GM18951 (cell line): ENCODE data around the gene DNAJC24.

Experiments
- POLR2A ChIP-seq: IDR thresholded peaks from 4 replicates; pipeline ENCODE4 v1.6.1; 2011; ENCODE audit warnings: mild to moderate bottlenecking; ENCODE audit not compliant: insufficient read length, insufficient read depth; ENCODE audit errors: extremely low read depth
- in situ Hi-C: fragments of 300-500 bp; cut with MboI; formaldehyde crosslinking; loops from one replicate; pipeline ENCODE4 v1.12.0; 2022; ENCODE audit warnings: low sequenced_read_pairs, mixed read lengths, inconsistent platforms; ENCODE audit not compliant: unreplicated experiment

DNAJC24 gene

GRCh38 chr11:31477528-31478222 is 108.0 kb downstream of the DNAJC24 start:
- in situ Hi-C loops: loop anchor here (25.0 kb wide), 2 partner anchors 385 to 485 kb away; no protein-coding TSS in a partner anchor
- TF ChIP-seq POLR2A: no peak

- no peak for TF ChIP-seq POLR2A
- in situ Hi-C loops: loop anchor here (25.0 kb wide), 2 partner anchors 384 to 484 kb away; no protein-coding TSS in a partner anchor
Observed at GRCh38 chr11:31478223-31478590, 108.5 kb downstream of the DNAJC24 start.

- no peak for TF ChIP-seq POLR2A
- in situ Hi-C loops: loop anchor here (25.0 kb wide), 2 partner anchors 383 to 483 kb away; no protein-coding TSS in a partner anchor
Observed at GRCh38 chr11:31479066-31479465, 109.4 kb downstream of the DNAJC24 start.

GRCh38 chr11:31480930-31481329 is 111.3 kb downstream of the DNAJC24 start:
- TF ChIP-seq POLR2A: no peak
- in situ Hi-C loops: loop anchor here (25.0 kb wide), 2 partner anchors 381 to 481 kb away; no protein-coding TSS in a partner anchor
